Tibial artery (tissue), 4 donors: ENCODE results near the gene CKB.

ENCODE experiments used
- DNase-seq, 2 donors: peaks; one replicate each; pipeline ENCODE4 v3.0.0-alpha.2; 2019
- H3K27ac ChIP-seq, 2 donors: fragments of 200-600 bp; sonication (generic) in 1 of 2; 1 replicate in 1 of 2; 2 replicates in 1 of 2; pipeline ENCODE4 v1.5.1; 2018 to 2019; ENCODE audit warnings: mild to moderate bottlenecking in 1 of 2
- H3K27me3 ChIP-seq, 2 donors: fragments of 200-600 bp; sonication (generic) in 1 of 2; one replicate each; pipeline versions ENCODE4 v1.5.1 to v1.6.0; 2016 to 2019
- H3K36me3 ChIP-seq, 3 donors: fragments of 200-600 bp; sonication (generic) in 2 of 3; one replicate each; pipeline ENCODE4 v1.5.1; 2016 to 2019; ENCODE audit warnings: mild to moderate bottlenecking in 2 of 3
- H3K4me1 ChIP-seq, 4 donors: fragments of 200-600 bp; sonication (generic) in 2 of 4; 1 replicate in 3 of 4; 2 replicates in 1 of 4; pipeline ENCODE4 v1.5.1; 2016 to 2019
- H3K4me3 ChIP-seq, 2 donors: fragments of 200-600 bp; sonication (generic) in 1 of 2; 1 replicate in 1 of 2; 2 replicates in 1 of 2; pipeline ENCODE4 v1.5.1; 2018 to 2019; ENCODE audit warnings: mild to moderate bottlenecking in 2 of 2
- H3K9me3 ChIP-seq, 3 donors: fragments of 200-600 bp; sonication (generic) in 1 of 3; one replicate each; pipeline ENCODE4 v1.5.1; 2016 to 2019
- intact Hi-C: fragments of 100-400 bp; cut with DNase I; formaldehyde crosslinking; loops from one replicate; pipeline ENCODE4 v1.15.0; 2023; ENCODE audit warnings: low total_unique reads
- TF ChIP-seq, protein P1 (sequence below), 2 experiments: fragments of 200-600 bp in 1 of 2; fragments of 450-650 bp in 1 of 2; IDR thresholded peaks; one replicate each; pipeline ENCODE4 v1.5.1; 2017 to 2019; ENCODE audit warnings: antibody characterized with exemption in 2 of 2, mild to moderate bottlenecking in 1 of 2, moderate library complexity in 1 of 2

The CKB gene

DNA sequence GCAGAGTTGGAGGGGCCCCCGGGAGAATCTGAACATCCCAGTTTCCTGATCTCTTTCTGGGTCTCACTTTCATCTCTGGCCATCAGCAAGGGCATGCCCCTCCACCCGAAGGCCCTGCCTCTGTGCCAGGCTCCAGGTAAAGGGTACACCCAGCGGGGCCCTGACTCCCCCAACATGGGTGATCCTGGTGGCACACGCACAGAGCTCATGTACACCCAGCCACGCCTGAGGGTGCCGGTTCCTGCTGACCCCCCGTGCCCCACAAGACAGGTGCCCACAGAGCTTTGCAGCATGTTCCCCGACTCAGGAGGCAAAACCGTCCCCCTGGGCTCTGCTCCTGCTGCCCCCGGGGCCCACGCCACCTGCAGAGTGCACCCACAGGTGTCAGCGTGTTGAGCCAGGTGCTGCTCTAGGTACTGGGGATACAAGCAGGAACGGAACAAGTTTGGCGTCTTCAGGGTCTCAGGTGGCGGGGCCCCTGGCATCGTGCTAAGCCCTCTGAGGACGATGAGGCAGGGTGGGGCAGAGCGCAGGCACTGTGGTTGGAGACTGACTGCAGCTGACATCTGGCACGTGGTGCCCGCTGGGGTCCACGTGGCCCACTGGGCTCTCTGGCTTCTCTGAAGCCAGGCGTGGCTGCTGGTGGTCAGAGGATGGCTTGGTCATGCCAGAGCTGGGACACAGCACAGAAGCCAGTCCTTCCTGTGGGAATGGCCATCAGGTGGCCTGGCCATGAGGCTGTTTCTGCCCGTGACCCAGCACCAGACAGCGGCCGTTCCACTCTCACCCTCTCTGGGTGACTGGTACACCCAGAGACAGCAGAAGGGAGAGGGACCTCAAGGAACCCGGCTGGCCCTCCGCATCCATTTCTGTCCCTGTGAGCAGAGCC, 26.1 kb upstream of the CKB start:
- no peaks in the 10 kb centered on the region for H3K9me3 ChIP-seq
- DNase-seq = peak in 1 of 2 donors; percentile 65
- TF ChIP-seq, protein P1, sequence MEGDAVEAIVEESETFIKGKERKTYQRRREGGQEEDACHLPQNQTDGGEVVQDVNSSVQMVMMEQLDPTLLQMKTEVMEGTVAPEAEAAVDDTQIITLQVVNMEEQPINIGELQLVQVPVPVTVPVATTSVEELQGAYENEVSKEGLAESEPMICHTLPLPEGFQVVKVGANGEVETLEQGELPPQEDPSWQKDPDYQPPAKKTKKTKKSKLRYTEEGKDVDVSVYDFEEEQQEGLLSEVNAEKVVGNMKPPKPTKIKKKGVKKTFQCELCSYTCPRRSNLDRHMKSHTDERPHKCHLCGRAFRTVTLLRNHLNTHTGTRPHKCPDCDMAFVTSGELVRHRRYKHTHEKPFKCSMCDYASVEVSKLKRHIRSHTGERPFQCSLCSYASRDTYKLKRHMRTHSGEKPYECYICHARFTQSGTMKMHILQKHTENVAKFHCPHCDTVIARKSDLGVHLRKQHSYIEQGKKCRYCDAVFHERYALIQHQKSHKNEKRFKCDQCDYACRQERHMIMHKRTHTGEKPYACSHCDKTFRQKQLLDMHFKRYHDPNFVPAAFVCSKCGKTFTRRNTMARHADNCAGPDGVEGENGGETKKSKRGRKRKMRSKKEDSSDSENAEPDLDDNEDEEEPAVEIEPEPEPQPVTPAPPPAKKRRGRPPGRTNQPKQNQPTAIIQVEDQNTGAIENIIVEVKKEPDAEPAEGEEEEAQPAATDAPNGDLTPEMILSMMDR (IDR thresholded peaks at IDR 0.05) = no peak
- peaks cover 16 to 78% (median 65%) of the 10 kb centered on the region in 4 donors for H3K4me1 ChIP-seq
- intact Hi-C loops = loop anchor here (10.0 kb wide), 1 partner anchor 54 kb away; no protein-coding TSS in a partner anchor
- no peak overlapping the region for H3K4me3 ChIP-seq
- peak overlapping the region; percentile 90 to 97 for H3K27ac ChIP-seq
- no peaks in the 10 kb centered on the region for H3K27me3 ChIP-seq
- H3K36me3 ChIP-seq = no peaks in the 10 kb centered on the region

GRCh38 chr14:103547941-103548462, 25.4 kb upstream of the CKB start:
- H3K9me3 ChIP-seq = no peaks in the 10 kb centered on the region
- TF ChIP-seq, protein P1 (IDR thresholded peaks at IDR 0.05) = no peak
- intact Hi-C loops = loop anchor here (2.0 to 10.0 kb wide), 2 partner anchors 29 to 53 kb away; no protein-coding TSS in a partner anchor
- H3K4me1 ChIP-seq = peaks cover 16 to 85% (median 69%) of the 10 kb centered on the region in 4 donors
- H3K27me3 ChIP-seq = no peaks in the 10 kb centered on the region
- DNase-seq = peak in 1 of 2 donors; percentile 50
- H3K27ac ChIP-seq = peak overlapping the region in 1 of 2 donors; percentile 97
- H3K36me3 ChIP-seq = no peaks in the 10 kb centered on the region
- H3K4me3 ChIP-seq = no peak overlapping the region

DNA sequence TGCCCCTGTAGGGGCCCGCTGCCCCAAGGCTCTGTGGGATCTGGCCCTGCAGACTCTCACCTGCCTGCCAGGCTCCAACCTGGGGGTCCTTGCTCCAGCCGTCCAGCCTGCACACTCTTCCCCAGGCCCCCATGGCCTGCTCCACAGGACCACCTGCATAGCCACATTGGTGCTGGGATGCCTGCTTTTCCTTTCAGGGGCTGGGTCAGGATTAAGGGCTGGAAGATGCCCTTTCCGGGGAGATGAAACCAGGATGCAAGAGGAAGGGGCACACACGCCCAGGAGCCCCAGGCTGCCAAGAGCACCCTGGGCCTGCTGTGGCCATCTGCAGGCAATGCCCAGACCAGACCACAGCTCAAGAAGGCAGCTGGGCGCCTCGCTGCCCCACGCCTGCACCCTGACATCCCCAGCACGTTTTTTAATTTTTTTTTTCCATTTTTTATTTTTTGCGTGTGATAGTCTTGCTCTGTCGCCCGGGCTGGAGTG, 24.9 kb upstream of the CKB start:
- Histone ChIP-seq H3K27me3 (no peaks in the 10 kb centered on the region), H3K9me3 (no peaks in the 10 kb centered on the region), H3K27ac (peak overlapping the region in 1 of 2 donors; percentile 97), H3K4me3 (no peak overlapping the region), H3K36me3 (no peaks in the 10 kb centered on the region), H3K4me1 (peaks cover 16 to 85% (median 69%) of the 10 kb centered on the region in 4 donors)
- DNase-seq = peak in 1 of 2 donors; percentile 67
- intact Hi-C loops = loop anchor here (2.0 to 10.0 kb wide), 2 partner anchors 29 to 53 kb away; no protein-coding TSS in a partner anchor
- TF ChIP-seq, protein P1 (IDR thresholded peaks at IDR 0.05) = no peak

DNA sequence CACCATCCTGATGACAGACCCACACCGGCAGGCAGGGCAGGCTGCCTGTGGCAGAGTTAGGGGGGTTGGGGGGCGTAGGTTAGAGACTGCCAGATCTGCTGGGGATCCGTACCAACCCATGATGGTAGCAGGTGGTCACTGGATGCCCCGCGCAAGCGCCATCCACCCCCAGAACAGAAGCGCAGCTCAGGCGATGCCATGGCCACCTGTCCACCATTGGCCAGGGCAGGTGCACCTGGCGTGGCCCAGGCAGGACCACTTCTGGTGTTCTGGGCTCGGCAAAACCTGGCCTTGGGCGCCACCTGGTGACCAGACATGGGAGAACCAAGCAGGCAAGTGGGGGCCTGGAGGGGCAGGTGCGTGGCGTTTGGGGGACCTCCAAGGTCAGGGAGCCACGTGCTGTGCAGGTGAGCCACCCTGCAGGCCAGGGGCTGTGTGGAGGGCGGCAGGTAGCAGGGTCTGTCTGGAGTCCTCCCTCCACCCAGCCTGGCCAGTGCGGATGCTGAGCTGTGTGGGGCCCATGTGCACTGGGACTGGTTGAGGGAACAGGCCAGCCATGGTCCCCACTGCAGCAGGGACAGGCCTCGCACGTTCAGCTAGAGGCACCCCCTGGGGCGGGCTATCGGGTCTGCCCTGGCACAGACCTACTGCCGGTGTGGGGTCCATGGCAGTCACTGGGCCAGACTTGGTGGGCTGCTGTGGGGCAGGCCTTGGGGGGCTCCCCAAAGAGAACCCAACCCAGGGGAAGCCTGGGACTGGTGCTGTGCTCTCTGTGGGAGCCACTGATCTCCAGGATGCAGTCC, 24.2 kb upstream of the CKB start:
- Histone ChIP-seq H3K4me3 (no peak overlapping the region), H3K27me3 (no peaks in the 10 kb centered on the region), H3K36me3 (no peaks in the 10 kb centered on the region), H3K27ac (peak overlapping the region in 1 of 2 donors; percentile 18), H3K9me3 (no peaks in the 10 kb centered on the region), H3K4me1 (peaks cover 16 to 85% (median 69%) of the 10 kb centered on the region in 4 donors)
- TF ChIP-seq, protein P1 (IDR thresholded peaks at IDR 0.05) = peak; percentile 89 to 97
- intact Hi-C loops = loop anchor here (2.0 to 10.0 kb wide), 2 partner anchors 28 to 52 kb away; no protein-coding TSS in a partner anchor
- peak in 1 of 2 donors; percentile 85 for DNase-seq
